Activated naive CD4-positive, alpha-beta T cell (primary cell): ENCODE data around the gene RPUSD1.

ENCODE experiments used
- DNase-seq, 4 experiments: peaks; one replicate each; lab custom pipeline; 2025; lab: John Stamatoyannopoulos, UW

Gene RPUSD1

DNA sequence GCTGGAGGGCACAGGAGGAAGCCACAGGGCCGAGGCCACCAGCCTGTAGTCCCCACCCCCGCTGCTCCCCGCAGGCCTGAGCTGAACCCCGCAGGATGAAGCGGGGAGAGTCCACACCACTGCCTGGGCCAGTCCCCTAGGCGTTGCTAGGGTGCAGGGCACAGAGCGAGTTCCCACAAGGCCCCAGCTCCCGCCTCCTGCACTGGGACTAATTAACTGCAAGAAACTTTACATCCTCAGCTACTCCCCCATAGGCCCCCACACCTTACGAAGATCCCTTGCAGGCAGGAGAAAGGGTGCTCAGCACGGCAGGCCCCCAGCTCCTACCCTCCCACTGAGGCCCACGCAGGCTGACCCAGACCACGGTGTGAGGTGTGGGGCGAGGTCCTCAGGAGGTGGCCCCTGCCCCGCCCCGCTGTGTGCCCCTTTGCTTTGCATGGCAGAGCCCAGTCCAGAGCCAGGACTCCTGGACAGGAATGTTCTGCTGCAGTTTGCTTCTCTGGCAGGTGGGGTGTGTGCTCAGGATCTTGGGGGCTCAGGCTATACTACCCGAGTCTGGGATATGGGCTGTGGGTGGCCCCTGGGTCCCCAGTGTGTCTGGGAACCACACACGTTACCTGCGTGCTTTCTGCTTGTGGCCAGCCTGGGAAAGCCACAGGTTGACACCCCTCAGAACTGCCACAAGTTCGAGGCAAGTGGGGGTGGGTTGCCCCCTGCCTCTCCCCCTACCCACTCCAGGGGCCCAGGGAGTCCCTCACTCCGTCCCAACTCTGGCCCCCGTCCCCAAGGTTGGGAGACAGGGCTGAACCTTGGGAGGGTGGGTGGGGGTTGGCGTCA, 11.1 kb upstream of the RPUSD1 start:
- no peak for DNase-seq

DNA sequence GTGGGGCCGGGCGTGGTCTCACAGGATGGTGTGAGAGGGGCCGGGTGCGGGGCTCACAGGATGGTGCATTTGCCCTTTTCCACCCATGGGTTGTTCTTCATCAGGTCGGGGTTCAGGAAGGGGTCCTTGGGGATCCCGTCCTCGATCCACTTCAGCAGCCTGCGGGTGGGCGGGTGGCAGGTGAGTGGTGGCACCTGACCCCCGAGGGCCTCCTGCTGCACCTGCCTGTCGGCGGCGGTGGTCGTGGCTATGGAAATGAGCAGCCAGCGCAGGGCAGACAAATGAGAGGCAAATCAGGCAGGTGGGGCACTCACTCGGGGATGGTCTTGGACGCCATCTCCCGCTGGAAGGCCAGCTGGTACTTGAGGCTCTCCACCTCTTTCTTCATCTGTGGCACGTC, 10.5 kb upstream of the RPUSD1 start:
- DNase-seq, result no peak

DNA sequence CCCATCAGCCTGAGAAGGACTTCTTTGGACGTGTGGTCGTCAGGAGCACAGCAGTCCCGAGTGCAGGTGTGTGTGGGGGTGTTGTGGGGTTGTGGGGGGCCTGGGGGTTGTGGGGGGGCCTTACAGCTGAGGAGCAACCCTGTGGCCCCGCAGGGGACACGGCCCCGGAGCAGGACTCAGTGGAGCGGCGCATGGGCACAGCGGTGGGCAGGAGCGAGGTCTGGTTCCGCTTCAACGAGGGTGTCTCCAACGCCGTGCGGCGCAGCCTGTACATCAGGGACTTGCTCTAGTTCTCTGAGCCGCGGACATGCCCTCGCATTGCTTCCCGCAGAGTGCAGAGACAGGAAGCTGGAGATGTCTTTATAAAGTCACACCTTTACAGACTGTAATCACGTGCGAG, 9.5 kb upstream of the RPUSD1 start:
- no peak for DNase-seq

DNA sequence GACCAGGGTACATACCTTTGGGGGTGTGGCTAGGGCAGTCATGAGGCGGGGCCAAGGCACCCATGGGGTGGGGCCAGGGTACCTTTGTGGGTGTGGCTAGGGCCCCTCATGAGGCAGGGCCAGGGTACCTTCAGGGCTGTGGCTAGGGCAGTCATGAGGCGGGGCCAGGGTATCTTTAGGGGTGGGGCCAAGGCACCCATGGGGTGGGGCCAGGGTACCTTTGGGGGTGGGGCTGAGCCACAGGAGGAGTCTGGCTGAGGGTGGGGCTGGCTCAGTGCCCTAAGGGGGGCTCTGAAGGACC, 8.9 kb upstream of the RPUSD1 start:
- no peak for DNase-seq

DNA sequence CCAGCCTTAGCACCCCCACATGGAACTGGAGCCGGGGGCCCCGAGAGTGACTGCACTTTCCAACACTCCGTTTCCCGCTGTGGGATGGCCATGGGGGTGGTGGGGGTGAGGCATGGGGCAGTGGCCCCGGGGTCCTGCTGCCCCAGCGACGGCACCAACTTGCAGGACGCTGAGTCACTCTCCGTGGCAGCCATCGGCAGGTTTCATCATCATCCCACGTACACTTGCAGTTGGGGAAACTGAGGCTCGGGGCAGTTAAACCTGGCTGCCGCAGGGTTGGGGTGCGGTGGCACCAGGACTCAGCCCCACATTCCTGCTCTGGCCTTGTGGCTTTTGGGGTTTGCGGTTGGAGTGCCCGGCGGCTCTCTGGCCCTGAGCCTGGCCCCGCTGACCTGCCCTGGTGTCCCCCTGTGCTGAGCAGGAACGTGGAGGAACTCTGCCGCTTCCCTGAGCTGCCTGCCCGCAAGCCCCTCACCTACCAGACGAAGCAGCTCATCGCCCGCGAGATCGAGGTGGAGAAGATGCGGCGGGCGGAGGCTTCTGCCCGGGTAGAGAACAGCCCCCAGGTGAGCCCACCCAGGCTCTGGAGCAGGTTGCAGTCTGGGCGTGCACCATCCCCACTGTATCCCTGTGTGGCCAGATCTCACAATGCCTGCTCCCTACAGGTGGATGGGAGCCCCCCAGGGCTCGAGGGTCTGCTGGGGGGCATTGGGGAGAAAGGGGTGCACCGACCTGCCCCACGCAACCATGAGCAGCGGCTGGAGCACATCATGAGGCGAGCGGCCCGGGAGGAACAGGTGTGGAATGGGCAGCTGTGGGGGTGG, 8.3 kb upstream of the RPUSD1 start:
- DNase-seq, result no peak

DNA sequence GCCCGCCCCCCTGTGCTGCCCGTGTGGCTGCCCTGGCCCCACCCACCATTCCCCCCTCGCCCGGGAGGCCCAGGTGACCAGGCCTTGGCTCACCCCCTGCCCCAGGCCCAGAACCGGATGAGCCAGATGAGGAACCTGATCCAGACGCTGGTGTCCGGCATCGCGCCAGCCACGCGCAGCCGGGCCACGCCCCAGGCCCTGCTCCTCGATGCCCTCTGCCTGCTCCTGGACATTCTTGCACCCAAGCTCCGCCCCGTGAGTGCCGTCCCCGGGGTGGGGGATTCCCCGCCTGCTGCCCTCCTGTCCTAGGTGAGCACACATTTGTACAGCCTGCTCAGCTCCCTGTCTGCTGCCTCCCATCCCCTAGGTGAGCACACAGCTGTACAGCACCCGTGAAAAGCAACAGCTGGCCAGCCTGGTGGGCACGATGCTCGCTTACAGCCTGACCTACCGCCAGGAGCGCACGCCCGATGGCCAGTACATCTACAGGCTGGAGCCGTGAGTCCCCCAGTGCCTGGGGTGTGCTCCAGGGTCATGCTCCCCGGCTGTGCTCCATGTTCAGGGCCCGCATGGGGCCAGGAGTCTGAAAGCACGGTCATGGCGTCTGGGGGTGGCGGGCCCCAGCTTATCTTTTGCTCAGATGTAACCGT, 7.5 kb upstream of the RPUSD1 start:
- no peak for DNase-seq

DNA sequence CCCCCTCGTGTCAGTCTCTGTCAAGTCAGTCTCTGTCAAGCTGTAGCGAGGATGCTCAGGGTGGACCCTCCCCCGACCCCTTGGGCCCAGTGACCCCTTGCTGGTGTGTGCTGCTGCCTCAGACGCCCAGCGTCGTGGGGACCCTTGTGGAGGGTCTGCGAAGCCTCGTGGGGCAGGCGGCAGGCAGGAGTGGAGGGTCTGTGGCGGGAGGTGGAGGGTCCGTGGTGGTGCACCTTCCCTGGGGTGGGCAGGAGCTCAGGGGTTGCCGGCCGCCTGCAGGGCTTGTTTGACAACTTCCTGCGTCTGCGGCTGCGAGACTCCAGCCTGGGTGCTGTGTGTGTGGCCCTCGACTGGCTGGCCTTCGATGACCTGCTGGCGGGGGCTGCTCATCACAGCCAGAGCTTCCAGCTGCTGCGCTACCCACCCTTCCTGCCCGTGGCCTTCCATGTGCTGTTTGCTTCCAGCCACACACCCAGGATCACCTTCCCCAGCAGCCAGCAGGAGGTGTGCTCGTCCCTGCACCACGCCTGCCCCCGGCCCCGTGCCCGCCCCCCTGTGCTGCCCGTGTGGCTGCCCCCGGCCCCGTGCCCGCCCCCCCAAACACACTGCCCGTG, 6.8 kb upstream of the RPUSD1 start:
- DNase-seq, result no peak

DNA sequence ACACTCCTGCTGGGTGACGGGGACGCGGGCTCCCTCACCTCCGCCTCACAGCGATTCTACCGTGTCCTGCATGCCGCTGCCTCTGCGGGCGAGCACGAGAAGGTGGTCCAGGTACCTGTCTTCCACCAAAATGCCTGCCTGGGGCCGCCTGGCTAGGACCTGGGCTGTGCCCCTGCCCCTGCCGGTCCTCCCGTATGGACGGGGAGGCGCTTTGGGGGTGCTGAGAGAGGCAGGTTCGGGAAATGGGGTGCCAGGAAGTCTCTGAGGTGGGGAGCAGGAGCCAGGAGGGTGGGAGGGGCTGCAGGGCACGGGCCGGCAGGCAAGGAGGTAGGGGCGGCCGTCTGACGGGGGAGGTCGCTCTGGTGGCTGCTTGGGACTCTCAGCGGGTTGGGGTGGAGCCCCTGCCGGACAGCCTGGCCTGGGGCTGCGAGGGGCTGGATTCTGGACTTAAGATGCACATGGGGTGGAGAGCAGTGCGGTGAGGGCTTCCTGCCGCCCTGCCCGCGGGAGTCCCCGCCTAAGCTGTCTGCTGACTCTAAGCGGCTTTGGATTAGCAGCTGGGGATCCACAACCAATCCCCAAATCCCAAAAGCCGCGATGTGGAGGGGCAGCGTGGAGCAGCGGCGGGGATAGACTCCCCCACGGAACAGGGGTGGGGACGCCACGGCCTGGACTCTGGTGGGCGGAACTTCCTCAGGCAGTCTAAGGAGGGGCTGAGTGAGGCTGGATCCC, 6.1 kb upstream of the RPUSD1 start:
- DNase-seq, result no peak

DNA sequence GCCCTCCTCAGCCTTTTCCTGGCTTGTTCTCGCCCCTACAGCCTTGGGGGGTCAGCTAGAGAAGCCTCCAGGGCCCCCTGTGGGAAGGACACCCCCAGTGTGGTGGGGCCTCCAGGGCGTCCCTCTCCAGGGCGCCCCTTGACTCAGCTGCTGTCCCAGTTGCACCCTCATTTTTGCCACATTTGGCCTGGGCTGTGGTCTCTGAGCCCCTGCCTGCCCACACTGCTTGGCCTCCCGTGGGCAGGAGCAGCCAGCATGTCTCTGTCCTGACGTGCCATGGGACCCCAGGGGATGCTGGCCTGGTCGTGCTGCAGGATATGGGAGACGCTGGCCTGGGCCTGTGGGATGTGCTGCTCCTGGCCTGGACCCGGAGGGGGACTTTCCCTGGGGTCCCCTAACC, 5.2 kb upstream of the RPUSD1 start:
- DNase-seq, result no peak

DNA sequence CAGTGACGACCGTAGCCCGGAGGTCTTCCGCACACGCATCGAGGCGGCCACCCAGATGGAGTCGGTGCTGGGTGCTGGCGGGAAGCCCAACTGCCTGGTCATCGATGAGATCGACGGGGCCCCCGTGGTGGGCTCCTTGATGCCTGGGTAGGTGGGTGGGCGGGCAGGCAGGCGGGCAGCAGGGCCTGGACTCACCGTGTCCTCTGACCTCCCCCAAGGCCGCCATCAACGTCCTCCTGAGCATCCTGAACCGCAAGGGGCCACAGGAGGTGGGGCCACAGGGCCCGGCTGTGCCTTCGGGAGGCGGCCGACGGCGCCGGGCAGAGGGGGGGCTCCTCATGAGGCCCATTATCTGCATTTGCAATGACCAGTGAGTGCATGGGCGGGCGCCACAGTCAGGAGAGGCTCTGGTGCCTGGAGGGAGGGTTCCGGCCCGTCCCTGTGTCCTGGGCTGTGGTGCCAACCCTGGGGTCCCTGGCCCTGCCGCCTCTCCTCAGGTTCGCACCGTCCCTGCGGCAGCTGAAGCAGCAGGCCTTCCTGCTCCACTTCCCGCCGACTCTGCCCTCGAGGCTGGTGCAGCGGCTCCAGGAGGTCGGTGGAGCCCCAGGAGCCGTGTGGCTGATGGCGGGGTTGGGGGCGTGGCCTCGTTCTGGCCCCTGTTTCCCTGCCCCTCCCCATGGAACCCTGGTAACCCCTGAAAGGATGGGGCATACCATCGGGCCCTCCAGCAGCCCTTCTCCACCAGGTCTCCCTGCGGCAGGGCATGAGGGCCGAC, 4.2 kb upstream of the RPUSD1 start:
- no peak for DNase-seq

DNA sequence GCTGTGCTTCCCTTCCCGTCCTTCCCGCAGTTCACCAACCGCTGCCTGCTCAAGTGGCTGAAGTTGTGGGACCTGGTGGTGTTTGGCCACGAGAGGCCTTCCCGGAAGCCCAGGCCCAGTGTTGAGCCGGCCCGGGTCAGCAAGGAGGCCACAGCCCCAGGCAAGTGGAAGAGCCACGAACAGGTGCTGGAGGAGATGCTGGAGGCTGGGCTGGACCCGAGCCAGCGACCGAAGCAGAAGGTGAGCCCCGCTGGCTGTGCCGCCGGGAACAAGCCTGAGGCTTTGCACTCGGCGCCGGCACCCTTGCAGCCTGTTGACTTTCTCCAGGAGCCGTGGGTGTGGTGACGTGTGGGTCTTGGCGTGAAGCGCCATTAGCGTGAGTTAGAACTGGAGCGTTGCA, 3.0 kb upstream of the RPUSD1 start:
- DNase-seq, result no peak

DNA sequence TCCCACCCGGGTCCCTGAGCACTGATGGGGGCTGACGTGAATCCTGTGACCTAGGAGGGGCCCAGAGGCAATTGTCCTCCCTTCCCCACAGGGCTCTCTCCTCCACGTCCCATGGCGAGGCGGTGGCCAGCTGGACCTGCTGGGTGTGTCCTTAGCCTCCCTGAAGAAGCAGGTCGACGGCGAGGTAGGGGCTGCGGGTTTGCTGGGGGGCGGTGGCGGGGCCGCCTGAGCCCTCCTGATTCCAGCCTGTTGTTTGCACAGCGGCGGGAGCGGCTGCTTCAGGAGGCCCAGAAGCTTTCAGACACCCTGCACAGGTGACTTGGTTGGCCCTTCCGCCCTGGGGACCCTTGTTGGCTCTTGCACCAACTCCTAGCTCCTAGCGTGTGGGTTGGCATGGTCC, 1.9 kb upstream of the RPUSD1 start:
- no peak for DNase-seq

DNA sequence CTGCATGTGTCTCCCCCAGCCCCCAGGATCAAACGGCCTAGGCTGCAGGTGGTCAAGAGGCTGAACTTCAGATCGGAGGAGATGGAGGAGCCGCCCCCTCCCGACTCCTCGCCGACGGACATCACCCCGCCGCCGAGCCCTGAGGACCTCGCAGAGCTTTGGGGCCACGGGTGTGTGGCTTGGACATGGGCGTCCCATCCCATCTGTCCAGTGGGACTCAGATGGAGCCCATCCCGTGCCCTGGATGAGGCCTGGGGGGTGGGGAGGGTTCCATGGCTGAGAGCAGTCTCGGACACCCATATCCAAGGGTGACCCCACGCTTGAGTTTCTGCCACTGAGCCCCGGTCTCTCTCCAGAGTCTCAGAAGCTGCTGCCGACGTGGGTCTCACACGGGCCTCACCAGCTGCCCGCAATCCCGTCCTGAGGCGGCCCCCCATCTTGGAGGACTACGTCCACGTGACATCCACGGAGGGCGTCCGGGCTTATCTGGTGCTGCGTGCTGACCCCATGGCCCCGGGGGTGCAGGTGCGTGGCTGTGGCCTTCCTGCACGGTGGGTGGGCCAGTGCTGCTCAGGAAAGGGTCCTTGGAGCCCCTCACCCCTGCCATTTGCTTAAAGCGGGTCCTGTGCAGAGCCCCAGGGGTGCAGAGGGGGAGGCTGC, 1.1 kb upstream of the RPUSD1 start:
- no peak for DNase-seq

DNA sequence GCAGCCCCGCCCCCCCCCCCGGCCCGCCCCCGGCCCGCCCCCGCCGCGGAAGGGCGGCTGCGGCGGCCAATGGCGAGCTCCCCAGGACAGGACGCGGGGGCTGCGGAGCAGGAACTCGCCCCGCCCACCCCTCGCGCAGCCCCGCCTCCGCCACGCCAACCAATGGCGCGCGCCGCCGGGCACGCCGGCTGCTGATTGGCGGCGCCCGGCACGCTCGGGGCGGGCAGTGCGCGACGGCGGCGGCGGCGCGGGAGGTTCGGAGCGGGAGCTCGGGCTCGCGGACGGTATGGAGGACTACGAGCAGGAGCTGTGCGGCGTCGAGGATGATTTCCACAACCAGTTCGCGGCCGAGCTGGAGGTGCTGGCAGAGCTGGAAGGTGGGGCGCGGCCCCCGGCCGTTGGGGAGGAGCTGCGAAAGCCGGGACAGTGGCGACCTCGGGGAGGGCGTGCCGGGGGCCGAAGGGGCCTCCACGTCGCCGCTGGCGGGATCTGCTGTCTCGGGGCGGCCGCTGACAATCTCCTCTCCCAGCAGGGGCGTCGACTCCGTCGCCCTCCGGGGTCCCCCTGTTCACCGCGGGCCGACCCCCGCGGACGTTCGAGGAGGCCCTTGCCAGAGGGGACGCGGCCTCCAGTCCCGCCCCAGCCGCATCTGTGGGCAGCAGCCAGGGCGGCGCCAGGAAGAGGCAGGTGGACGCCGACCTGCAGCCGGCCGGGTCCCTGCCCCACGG, 382 bp upstream of the RPUSD1 start, which contains the start of gene CHTF18:
Gene CHTF18 (plus strand): TSS at position 222 of the 728 bp plus-strand sequence. CDS start 65 bp downstream, at position 287.
- peak; percentile 77 to 93 (median 84) for DNase-seq

DNA sequence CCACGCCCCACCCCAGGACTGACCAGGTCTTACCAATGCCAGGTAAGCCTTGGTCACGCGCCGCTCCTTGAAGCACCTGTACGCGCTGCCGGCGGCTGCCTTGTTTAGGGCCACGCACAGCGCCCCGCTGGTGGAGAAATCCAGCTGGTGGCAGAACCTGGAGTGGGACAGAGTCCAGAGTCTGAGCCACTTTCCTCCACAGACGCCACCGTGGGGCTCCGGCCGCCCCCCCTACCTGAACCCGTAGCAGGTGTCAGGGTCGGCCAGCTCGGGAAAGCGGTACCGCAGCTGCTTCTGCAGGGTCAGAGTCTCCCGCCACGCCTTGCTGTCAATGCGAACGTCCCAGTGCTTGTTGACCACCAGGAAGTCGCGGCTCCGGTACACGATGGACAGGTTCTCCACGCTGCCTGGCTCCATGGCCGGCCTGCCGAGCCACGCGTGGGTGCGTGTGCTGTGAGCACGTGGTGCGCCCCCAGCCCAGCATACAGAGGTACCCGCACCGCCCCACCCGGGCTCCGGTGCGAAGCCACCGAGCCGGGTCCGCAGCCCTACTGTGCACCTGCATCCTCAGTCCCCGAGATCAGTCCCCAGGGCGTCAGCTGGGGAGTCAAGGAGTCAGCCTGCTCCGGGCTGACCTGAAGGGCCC, 737 bp downstream of the RPUSD1 start:
- DNase-seq, result no peak

DNA sequence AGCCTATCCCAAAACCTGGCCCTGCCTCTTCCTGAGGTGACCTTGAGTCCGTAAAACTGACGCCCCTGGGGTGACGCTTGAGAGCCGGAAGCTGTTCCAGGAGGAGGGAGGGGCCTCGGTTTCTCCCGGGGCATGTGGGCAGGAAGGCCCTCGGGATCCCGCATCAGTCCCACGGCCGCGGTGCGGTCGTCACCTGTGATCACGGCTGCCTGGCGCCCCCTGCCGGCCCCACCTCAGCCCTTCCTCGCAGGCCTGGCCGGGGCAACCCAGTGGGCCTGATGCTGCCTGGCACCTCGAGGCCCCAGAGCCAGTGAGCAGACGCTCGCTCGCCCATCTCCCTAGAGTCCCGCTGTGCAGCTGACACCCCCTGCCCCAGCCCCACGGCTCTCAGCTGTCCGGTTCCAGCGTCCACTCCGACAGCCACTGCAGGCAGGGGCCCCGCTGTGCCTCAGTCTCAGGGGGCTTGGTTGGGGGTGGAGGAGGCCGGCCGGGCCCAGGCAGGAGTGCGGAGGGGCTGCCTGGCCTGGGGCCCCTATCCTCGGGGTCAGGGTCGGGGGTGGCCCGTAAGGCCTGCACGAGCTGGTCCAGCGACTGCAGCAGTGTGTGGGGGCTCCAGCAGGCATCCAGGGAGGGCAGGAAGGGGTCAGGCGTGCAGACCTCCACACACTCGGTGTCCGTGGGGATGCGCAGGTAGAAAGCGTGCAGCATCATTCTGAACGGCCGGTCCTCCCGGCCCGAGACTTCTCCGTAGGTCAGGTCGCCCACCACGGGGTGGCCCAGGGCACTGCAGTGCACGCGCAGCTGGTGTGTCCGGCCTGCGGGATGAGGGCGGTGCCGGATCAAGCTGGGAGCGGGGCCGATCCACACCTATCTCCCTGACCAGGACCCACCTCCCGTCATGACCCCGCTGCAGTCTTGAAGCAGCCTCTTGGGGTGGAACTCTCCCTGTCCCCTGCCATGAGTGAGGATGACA, 2.3 kb downstream of the RPUSD1 start:
- DNase-seq, result peak; percentile 33 to 73 (median 62)

DNA sequence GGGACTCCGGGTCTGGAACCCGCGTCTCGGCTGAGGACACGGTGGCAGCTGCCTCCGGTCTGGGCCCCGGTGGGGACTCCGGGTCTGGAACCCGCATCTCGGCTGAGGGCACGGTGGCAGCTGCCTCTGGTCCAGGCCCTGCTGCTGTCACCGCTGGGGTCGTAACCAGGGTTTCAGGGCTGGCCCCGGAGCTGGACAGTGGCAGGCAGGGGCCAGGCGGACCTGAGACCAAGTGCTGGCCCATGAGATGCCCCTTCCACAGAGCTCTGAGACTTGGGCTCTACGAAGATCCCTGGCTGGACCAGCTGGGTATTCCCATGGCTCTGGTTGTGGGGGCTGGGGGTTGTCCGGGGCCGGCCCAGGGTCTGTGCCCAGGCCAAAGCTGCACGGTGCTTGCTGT, 3.8 kb downstream of the RPUSD1 start:
- DNase-seq, result no peak
